H7 (cell line): ENCODE data around the gene LRTM1. TPM values are rescaled to one million over a fixed set of nuclear protein-coding genes. Genes with fewer than 3 reads are reported as not detected.

Experiments used
- DNase-seq: peaks from one replicate; pipeline ENCODE4 v3.0.0; 2012
- H3K27me3 ChIP-seq: 2 replicates; pipeline ENCODE4 v1.6.0; 2011; ENCODE audit warnings: mild to moderate bottlenecking, low read length; ENCODE audit not compliant: control insufficient read depth, insufficient read depth
- H3K36me3 ChIP-seq: replicated peaks from 2 replicates; pipeline ENCODE4 v1.5.1; 2011; ENCODE audit warnings: low read length; ENCODE audit not compliant: control insufficient read depth, insufficient read depth
- H3K4me3 ChIP-seq: 2 replicates; pipeline ENCODE4 v1.5.1; 2011; ENCODE audit warnings: low read depth, mild to moderate bottlenecking, control low read depth, low read length, moderate library complexity; ENCODE audit not compliant: insufficient read depth
- total RNA-seq: library from RNA; depleted of rRNA; stranded (reverse); fragments of >200 nt; shearing (Covaris generic); gene quantifications from 2 replicates; pipeline ENCODE4 v1.2.3, GENCODE V29; 2014

Gene LRTM1
- total RNA-seq, 1 experiment from 2014 or later: not detected

- Histone ChIP-seq H3K27me3 (no peaks in the 10 kb centered on the region), H3K4me3 (no peak overlapping the region), H3K36me3 (no peaks in the 10 kb centered on the region)
- no peak for DNase-seq
Observed at GRCh38 chr3:54917174-54917573, 10.7 kb downstream of the LRTM1 start.

DNA sequence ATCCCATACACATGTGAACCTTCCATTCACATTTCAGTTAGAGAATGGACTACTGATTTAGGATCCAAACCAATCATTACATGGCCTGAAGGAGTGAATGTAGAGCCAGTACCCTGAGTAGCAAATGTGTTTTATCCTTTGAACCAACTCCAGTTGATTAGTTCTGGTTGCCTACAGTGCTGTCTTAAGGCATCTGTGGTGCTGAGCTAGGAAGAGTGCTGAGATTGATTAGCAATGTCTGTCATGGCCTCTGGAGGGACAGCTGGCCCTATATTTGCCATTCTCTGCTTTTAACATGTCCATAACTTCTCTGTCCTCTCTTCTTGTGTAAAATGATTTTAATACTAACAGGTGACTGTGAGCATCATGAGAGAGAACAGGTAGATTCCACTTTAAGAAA is 11.1 kb downstream of the LRTM1 start:
- DNase-seq: no peak
- Histone ChIP-seq H3K27me3 (no peaks in the 10 kb centered on the region), H3K4me3 (no peak overlapping the region), H3K36me3 (no peaks in the 10 kb centered on the region; the same call in 1 of the 2 replicates)

GRCh38 chr3:54915976-54916375 is 11.9 kb downstream of the LRTM1 start:
- no peaks in the 10 kb centered on the region for H3K27me3 ChIP-seq
- DNase-seq: no peak
- no peak overlapping the region for H3K4me3 ChIP-seq
- H3K36me3 ChIP-seq: peaks cover 1% of the 10 kb centered on the region

- H3K36me3 ChIP-seq: peaks cover 1% of the 10 kb centered on the region
- no peaks in the 10 kb centered on the region for H3K27me3 ChIP-seq
- H3K4me3 ChIP-seq: no peak overlapping the region
- no peak for DNase-seq
Observed at GRCh38 chr3:54915181-54915580, 12.7 kb downstream of the LRTM1 start.

GRCh38 chr3:54914180-54914579 is 13.7 kb downstream of the LRTM1 start:
- no peaks in the 10 kb centered on the region for H3K27me3 ChIP-seq
- H3K36me3 ChIP-seq: peaks cover 1% of the 10 kb centered on the region
- no peak for DNase-seq
- no peak overlapping the region for H3K4me3 ChIP-seq

DNA sequence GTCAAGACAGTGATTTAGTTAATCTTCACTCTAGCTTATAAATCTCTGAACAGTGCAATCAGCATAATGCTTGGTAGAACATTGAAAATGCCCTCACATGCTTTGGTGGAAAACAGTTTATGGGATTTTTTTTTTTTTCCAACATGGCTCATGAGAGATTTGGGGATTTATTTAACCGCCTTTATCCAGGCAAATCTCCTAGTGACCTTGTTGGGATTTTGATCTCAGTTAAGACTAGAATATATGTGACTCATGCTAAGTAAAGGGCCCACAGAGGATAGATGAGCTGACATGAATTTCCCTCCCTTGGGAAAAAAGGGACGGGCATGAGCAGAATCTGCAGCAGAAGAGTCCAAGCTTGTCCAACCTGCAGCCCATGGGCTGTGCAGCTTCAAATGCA is 18.7 kb downstream of the LRTM1 start:
- no peak for DNase-seq
- peaks cover 1% of the 10 kb centered on the region for H3K36me3 ChIP-seq
- no peaks in the 10 kb centered on the region for H3K27me3 ChIP-seq
- no peak overlapping the region for H3K4me3 ChIP-seq

- Histone ChIP-seq H3K36me3 (peaks cover 1% of the 10 kb centered on the region; the same call in 1 of the 2 replicates), H3K4me3 (no peak overlapping the region), H3K27me3 (no peaks in the 10 kb centered on the region)
- no peak for DNase-seq
Observed at GRCh38 chr3:54906763-54907162, 21.1 kb downstream of the LRTM1 start.

DNA sequence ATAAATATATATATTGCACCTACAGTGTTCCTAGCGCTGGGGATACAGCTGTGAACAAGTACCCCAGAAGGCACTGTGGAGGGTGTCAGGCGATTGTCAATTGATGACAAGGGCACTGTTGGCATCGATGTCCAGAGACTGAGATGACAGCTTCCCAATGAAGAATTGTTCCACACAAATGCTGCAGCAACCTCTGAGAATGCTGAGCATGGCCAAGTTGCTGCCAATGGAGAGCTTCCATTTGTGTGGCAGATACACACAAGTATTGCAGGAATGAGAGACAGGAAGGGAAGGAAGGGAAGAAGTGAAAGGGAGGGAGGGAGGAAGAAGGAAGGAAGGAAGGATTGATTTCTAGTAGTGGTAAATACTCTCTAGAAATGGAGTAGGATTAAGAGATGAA is 21.9 kb downstream of the LRTM1 start:
- DNase-seq: no peak
- H3K27me3 ChIP-seq: no peaks in the 10 kb centered on the region
- no peaks in the 10 kb centered on the region for H3K36me3 ChIP-seq
- no peak overlapping the region for H3K4me3 ChIP-seq

DNA sequence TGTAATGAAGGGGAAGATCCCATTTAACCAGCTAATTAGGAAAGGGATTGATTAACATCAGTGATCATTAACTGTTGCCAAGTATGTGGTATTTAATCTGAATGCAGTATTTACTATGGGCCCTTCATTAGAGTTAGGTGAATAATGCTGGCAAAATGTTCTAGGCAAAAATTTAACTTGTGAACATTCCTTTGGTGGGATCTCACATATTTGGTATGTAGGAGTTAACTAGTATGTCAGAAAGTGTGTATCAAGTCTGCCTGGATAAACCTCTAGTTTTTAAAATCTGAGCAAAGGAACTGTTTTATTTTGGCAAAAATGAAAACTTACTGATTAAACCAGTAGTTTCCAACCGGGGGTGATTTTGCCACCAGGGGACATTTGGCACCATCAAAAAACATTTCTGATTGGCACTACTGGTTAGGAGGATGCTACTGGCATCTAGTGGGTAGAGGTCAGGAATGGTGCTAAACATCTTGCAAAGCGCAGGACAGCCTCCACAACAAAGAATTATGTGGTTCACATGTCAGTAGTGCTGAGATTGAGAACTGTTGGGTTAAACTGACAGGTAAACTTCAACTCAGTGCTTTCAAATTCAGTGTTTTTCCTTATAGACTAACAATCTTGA is 22.5 kb downstream of the LRTM1 start:
- H3K4me3 ChIP-seq: no peak overlapping the region
- H3K36me3 ChIP-seq: no peaks in the 10 kb centered on the region

GRCh38 chr3:54901906-54902685 is 25.8 kb downstream of the LRTM1 start:
- no peak for DNase-seq
- no peaks in the 10 kb centered on the region for H3K36me3 ChIP-seq

More for the DNA sequence above, 22.5 kb downstream of the LRTM1 start:
- DNase-seq: no peak
- no peaks in the 10 kb centered on the region for H3K27me3 ChIP-seq

DNA sequence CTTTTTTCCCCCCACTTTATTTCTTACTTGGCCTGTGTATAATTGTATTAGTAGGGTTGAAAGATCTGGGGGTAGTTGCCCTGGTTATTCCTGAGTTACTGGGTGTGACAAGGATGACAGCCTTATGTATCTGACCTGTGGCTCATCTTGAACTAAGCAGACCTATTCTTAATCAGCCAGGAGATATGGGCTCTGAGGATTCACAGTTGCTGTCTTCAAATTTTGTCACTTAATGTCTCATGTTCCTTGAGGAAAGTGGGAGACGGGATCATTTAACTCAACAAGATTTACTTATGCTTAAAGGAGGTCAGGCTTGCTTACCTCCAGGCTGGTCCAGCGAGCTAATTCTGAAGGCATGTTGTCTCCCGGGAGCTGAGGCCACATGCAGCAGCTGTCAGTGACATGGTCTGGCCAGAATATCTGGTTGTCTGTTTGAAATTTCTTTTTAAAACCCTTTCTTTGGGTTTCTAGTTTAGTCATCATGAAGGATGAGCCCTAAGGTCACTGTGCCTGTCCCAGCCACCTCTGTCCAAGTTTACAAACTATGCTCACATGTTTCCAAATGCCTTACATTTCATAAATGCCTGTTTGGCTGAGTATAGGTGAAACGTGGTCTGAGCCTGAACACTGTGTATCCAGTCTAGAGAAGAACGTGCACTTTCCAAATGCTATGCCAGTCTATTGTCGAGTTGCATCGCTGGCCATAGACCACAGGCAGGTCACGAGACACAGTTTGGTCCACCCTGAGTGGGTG is 26.8 kb downstream of the LRTM1 start:
- H3K36me3 ChIP-seq: no peaks in the 10 kb centered on the region
- no peak overlapping the region for H3K4me3 ChIP-seq
- no peaks in the 10 kb centered on the region for H3K27me3 ChIP-seq
- no peak for DNase-seq

More at GRCh38 chr3:54901906-54902685, 25.8 kb downstream of the LRTM1 start:
- H3K4me3 ChIP-seq: no peak overlapping the region
- no peaks in the 10 kb centered on the region for H3K27me3 ChIP-seq

- Histone ChIP-seq H3K36me3 (no peaks in the 10 kb centered on the region), H3K27me3 (no peaks in the 10 kb centered on the region), H3K4me3 (no peak overlapping the region)
- no peak for DNase-seq
Observed at GRCh38 chr3:54899273-54899672, 28.6 kb downstream of the LRTM1 start.

DNA sequence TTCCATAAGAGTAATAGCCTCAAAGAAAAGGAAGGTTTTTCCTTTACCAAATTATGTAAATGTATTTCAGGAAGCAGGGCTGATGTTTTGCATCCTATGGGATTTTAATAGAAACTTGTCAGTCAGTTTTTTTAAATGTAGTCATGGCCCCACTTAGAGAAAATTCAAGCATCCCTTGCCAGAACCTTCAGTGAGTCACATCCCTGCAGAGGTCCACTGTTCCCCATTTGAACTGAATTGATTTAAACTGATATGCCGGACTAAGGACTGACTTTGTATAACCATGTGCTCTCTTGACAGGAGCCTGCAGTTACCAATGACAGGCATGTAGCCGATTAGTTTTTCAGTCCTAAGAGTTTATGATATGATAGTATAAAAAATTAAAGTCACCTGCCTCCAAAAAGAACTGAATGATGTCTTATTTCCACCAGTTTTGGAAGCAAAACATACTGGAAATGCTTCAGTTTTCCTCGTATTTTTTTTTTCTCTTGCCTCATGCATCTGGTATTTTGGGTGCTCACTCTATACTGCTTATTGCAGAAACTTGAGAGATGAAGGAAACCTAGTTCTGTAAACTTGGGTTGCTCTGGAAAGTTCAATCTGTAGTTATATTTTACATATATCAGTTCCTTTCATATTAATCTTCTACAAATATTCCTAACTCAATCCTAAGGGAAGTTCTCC is 30.7 kb downstream of the LRTM1 start:
- no peak for DNase-seq
- Histone ChIP-seq H3K36me3 (no peaks in the 10 kb centered on the region), H3K27me3 (no peaks in the 10 kb centered on the region), H3K4me3 (no peak overlapping the region)

DNA sequence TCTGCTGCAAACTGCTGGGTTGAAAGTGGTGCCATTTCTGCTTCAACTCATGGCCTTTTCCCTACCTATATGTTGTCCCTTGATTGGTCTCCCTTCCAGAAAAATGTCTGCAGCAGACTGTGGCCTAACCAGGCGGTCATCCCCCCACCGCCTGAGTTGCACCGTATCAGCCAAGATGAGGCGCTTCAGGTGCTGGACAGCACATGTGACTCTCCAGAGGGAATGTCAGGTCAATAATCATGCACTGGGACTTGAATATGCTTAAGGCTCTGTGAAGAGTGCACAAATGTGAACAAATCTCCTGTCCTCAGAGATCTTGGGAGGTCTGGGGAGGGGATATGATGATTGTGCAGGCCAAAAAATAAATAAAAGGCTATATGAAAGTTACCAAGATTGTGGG is 32.2 kb downstream of the LRTM1 start:
- no peak overlapping the region for H3K4me3 ChIP-seq
- no peaks in the 10 kb centered on the region for H3K27me3 ChIP-seq
- no peaks in the 10 kb centered on the region for H3K36me3 ChIP-seq
- DNase-seq: no peak
